Loucy (cell line): Measurements from ENCODE around the gene HNRNPDL.

Source experiments
- H2AFZ ChIP-seq: fragments of 200-600 bp; sonication (generic); 2 replicates; pipeline ENCODE4 v1.6.0; 2016; ENCODE audit warnings: antibody characterized with exemption, mild to moderate bottlenecking, low read length, moderate library complexity
- H3F3A ChIP-seq: fragments of 200-600 bp; 2 replicates; pipeline ENCODE4 v1.6.0; 2016; ENCODE audit warnings: antibody characterized with exemption, low read depth, mild to moderate bottlenecking
- H3K27me3 ChIP-seq: fragments of 200-600 bp; sonication (generic); 2 replicates; pipeline ENCODE4 v1.6.1; 2014; ENCODE audit warnings: low read length, mild to moderate bottlenecking; ENCODE audit not compliant: insufficient read depth, poor library complexity, severe bottlenecking
- H3K36me3 ChIP-seq: fragments of 200-600 bp; sonication (generic); 2 replicates; pipeline ENCODE4 v1.6.1; 2016; ENCODE audit warnings: low read length; ENCODE audit not compliant: insufficient read depth
- H3K4me1 ChIP-seq: fragments of 200-600 bp; sonication (generic); 2 replicates; pipeline ENCODE4 v1.5.1; 2014; ENCODE audit warnings: low read length, mild to moderate bottlenecking; ENCODE audit not compliant: insufficient read depth, poor library complexity, severe bottlenecking
- H3K4me2 ChIP-seq: fragments of 200-600 bp; sonication (generic); 2 replicates; pipeline ENCODE4 v1.6.0; 2014; ENCODE audit warnings: antibody characterized with exemption, low read length, low read depth, mild to moderate bottlenecking; ENCODE audit not compliant: poor library complexity, severe bottlenecking
- H3K4me3 ChIP-seq: fragments of 200-600 bp; sonication (generic); 2 replicates; pipeline ENCODE4 v1.5.1; 2014; ENCODE audit warnings: low read length, mild to moderate bottlenecking, mixed read lengths; ENCODE audit not compliant: poor library complexity, severe bottlenecking
- H3K79me2 ChIP-seq: fragments of 200-600 bp; sonication (generic); 2 replicates; pipeline ENCODE4 v1.6.1; 2014; ENCODE audit warnings: low read length; ENCODE audit not compliant: insufficient read depth
- H3K9ac ChIP-seq: fragments of 200-600 bp; sonication (generic); 2 replicates; pipeline ENCODE4 v1.6.0; 2014; ENCODE audit warnings: mild to moderate bottlenecking, low read depth, low read length, moderate library complexity; ENCODE audit not compliant: poor library complexity, severe bottlenecking
- H3K9me2 ChIP-seq: fragments of 200-600 bp; sonication (generic); replicated peaks from 2 replicates; pipeline ENCODE4 v1.6.1; 2016; ENCODE audit warnings: low read depth, low read length, mixed read lengths
- H3K9me3 ChIP-seq: fragments of 200-600 bp; sonication (generic); 2 replicates; pipeline ENCODE4 v1.6.1; 2014; ENCODE audit warnings: mild to moderate bottlenecking, antibody characterized with exemption, low read length, low read depth; ENCODE audit not compliant: insufficient read depth
- H4K20me1 ChIP-seq: fragments of 200-600 bp; sonication (generic); 2 replicates; pipeline ENCODE4 v1.6.0; 2014; ENCODE audit warnings: antibody characterized with exemption, low read length, mild to moderate bottlenecking; ENCODE audit not compliant: insufficient read depth, poor library complexity, severe bottlenecking
- CTCF ChIP-seq: fragments of 200-600 bp; sonication (generic); conservative IDR thresholded peaks from 2 replicates; pipeline ENCODE4 v1.5.1; 2014; ENCODE audit warnings: mild to moderate bottlenecking, antibody characterized with exemption, low read length
- EZH2phosphoT487 ChIP-seq: fragments of 200-600 bp; IDR thresholded peaks from 2 replicates; pipeline ENCODE4 v1.6.1; 2018; ENCODE audit warnings: antibody characterized with exemption, mild to moderate bottlenecking, moderate library complexity, borderline replicate concordance

Gene HNRNPDL

GRCh38 chr4:82429728-82430192 lies 502 bp downstream of the HNRNPDL start:
- Histone ChIP-seq H4K20me1 (peaks cover 77% of the 10 kb centered on the region), H3K9me2 (no peaks in the 10 kb centered on the region), H3K36me3 (peaks cover 37% of the 10 kb centered on the region), H2AFZ (peak overlapping the region; percentile 66; the same call in 1 of the 2 replicates), H3K9ac (peak overlapping the region; percentile 100), H3F3A (peaks cover 8% of the 10 kb centered on the region; the same call in 1 of the 2 replicates), H3K9me3 (no peaks in the 10 kb centered on the region), H3K4me2 (peak overlapping the region; percentile 69), H3K79me2 (peaks cover 98% of the 10 kb centered on the region), H3K4me3 (peak overlapping the region; percentile 98), H3K27me3 (peaks cover 6% of the 10 kb centered on the region), H3K4me1 (peaks cover 60% of the 10 kb centered on the region)
- TF ChIP-seq CTCF (no peak), EZH2phosphoT487 (no peak)

- Histone ChIP-seq H3K4me1 (peaks cover 59% of the 10 kb centered on the region), H3K27me3 (peaks cover 6% of the 10 kb centered on the region), H3K9ac (peak overlapping the region; percentile 100), H3K4me3 (peak overlapping the region; percentile 98), H3K79me2 (peaks cover 98% of the 10 kb centered on the region), H4K20me1 (peaks cover 81% of the 10 kb centered on the region), H3K4me2 (peak overlapping the region; percentile 98), H3K36me3 (peaks cover 43% of the 10 kb centered on the region), H3K9me3 (no peaks in the 10 kb centered on the region), H3K9me2 (no peaks in the 10 kb centered on the region), H3F3A (peaks cover 11% of the 10 kb centered on the region; the same call in 1 of the 2 replicates), H2AFZ (peak overlapping the region; percentile 66; the same call in 1 of the 2 replicates)
- TF ChIP-seq EZH2phosphoT487, result no peak
- peak; percentile 75 for TF ChIP-seq CTCF
Observed at GRCh38 chr4:82428969-82429727, 1.1 kb downstream of the HNRNPDL start.

- Histone ChIP-seq H3K4me1 (peaks cover 53% of the 10 kb centered on the region), H3K9me3 (no peaks in the 10 kb centered on the region), H3K4me2 (peak overlapping the region; percentile 98), H3F3A (peaks cover 15% of the 10 kb centered on the region; the same call in 1 of the 2 replicates), H3K9ac (peak overlapping the region; percentile 100), H3K9me2 (no peaks in the 10 kb centered on the region), H3K36me3 (peaks cover 49% of the 10 kb centered on the region), H3K27me3 (peaks cover 6% of the 10 kb centered on the region), H4K20me1 (peaks cover 81% of the 10 kb centered on the region), H3K4me3 (peak overlapping the region; percentile 98), H2AFZ (no peak overlapping the region), H3K79me2 (peaks cover 98% of the 10 kb centered on the region)
- no peak for TF ChIP-seq EZH2phosphoT487
Observed at GRCh38 chr4:82428526-82428968, 1.7 kb downstream of the HNRNPDL start.
